SHP77 (cell line): ENCODE measurements around the gene IRAK1.
A peak's percentile ranks its signal among the peaks of the same experiment; 100 is the strongest.

ENCODE experiments used
- DNase-seq, 2 experiments: peaks; one replicate each; lab custom pipeline; 2025; lab: John Stamatoyannopoulos, UW

IRAK1 gene

DNA sequence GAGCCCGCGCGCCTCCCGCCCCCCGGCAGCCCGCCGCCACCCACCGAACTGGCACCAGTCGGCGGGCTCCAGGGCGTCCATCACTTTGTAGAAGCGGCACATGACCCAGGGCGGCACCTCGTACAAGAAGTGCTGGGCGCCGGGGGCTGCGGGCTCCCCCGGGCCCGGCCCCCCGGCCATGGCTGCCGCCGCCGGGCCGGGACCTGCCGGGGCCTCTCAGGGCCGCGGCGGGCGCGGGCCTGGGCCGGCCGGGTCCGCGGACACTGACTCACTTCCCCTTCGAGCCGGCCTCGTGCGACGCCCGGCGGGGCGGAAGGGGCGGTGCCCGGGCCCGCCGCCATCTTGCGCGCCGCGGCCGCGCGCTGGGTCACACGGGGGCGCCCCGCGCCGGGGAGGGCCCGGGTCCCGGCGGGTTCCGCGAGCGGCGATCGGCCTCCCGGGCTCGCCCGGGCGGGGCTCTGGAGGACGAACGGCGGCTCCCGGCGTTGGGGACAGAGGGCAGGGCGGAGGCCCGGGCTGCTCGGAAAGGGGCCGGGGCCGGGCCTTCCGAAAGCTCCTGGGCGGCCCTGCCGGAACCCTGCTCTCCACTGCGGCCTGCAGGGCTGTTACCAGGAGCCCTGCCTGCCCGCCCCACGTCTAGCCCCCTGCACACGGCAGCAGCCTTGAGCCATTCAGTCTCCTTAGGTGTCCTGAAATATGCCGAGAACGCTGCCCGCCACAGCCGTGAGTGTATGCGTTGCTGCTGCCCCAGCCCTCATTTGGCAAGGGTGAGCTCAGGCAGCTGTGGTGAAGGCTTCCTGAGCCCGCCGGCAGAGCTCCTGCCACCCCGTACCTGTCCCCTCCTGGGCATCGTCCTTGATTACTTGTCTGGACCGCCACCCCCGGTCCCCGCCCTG, at the start of gene IRAK1:
Gene IRAK1, minus strand, starts transcription at position 270 of the 896 bp plus-strand sequence. Its CDS starts 90 bp downstream, at position 180.
- peak in 1 of 2 experiments; percentile 14 for DNase-seq

DNA sequence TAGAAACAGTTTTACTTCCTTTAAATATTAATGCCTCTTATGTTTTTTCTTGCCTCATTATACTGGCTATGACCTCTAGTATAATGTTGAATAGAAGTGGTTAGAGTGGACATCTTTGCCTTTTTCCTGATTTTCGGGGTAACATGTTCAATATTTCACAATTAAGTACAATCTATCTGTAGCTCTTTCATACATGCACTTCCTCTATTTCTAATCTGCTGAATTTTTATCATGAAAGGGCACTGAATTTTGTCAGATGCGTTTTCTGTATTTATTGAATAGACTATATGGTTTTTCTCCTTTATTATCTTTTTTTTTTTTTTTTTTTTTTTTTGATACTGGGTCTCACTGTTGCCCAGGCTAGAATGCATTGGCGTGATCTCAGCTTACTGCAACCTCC, 48.9 kb upstream of the IRAK1 start:
- no peak for DNase-seq

DNA sequence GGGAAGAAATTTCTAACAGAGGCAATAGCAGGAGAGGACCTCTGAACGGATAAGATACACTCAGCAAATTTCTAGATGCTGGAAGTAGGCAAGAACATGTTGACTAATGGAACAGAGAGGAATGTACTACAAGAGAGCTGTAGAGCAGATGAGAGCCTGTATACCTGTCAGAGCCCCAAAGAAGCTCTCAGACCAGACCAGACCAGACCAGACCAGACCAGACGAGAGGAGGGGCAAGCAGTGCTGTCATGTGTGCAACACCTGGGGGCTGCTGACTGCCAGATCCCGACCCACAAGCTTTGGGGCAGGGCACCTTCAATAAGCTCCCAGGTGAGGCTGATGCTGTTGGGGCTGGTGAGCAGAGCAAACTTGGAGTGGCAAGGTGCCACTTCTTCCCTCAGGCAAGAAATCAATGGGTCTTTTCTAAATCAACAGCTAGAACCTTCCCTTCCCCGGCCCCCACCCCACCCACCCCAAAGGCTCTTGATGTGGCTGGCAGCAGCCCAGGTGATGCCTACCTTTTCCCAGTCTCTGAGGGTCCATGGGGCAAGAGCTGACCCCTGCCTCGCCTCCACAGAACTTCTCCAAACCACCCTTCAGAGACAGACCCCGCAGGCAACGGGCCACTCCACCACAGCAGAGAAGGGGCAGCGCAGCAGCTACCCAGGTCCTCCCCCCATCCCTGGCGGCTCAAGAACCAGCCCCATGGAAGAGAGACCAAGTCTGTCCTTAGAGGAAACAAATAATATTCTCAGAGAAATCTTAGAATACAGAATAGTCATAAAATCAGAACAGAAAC, 45.1 kb upstream of the IRAK1 start:
- no peak for DNase-seq

DNA sequence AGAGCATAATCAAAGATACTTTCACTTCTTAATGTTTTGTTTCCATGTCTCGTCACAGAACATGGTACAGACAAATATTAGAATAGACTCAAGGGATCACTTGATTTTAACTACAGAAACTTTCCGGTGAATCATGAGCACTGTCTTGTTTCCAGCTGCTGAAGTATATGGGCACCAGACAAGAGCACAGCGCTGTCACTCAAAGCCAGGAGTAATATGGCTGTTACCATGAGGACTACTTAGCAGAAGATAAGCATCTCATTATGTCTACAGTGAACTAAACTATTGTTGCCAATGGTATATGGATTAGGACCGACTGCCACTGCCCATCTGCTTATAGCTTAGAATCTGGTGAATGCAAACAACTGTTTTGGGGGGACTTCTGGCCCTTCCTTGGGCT, 43.5 kb upstream of the IRAK1 start:
- DNase-seq = no peak

DNA sequence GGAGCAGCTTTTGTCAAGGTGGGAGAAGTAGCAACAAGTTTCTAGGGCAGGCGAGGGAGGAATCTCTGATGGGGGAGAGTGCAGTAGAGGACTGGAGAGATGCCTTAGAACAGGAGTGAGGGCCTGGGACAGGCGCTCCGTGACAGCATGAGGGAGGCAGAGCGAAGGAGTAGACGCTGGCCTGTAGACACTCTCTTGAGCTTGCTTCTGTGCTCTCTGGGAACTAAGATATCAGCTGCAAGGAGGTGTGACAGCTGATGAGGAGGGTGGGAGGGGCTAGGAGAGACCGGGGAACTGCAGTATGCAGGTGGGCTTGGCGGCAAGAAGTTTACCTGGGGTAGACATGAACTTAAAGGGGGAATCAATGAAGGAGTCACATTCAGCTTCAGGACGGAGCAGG, 42.1 kb upstream of the IRAK1 start:
- no peak for DNase-seq

DNA sequence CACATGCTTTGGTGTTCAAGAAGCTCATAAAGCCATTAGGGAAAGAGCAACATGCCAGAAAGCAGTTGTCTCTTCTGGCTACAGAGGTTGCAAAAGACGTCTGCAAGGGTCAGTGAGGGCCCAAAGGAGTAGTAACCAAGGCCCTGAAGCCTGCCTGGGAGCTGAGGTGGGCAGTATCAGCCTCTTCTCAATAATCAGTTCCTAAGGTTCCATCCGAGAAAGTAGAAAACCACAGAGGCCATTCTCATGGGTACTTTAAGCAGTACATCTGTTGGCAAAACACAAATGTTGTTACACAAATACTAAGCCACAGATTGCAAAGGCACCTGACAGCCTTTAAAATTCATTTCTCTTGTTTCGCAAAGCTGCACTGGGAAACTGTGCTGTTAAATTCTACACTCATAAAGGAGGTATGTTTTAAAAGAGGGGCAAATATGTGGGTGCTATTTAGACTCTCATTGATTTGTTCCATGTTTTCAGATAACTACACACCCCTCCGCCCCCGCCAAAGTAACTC, 40.1 kb upstream of the IRAK1 start:
- DNase-seq = no peak

DNA sequence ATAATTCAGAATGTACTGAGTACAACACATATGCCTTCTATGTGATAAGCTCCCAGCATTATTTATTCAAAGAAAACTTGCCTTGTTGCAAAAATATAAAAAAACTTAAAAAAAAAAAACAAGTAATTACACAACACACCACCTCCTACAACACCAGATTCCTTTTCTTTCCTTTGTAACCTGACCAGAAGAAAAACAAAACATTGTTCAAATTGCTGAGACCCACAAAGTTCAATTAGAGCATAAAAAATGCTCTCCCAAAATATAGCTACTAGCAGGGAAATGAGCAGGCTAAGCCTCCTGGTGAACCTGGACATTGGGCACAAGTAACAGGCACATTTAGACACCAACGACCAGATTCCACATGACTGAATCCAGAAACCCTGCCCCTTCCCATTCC, 39.5 kb upstream of the IRAK1 start:
- no peak for DNase-seq

DNA sequence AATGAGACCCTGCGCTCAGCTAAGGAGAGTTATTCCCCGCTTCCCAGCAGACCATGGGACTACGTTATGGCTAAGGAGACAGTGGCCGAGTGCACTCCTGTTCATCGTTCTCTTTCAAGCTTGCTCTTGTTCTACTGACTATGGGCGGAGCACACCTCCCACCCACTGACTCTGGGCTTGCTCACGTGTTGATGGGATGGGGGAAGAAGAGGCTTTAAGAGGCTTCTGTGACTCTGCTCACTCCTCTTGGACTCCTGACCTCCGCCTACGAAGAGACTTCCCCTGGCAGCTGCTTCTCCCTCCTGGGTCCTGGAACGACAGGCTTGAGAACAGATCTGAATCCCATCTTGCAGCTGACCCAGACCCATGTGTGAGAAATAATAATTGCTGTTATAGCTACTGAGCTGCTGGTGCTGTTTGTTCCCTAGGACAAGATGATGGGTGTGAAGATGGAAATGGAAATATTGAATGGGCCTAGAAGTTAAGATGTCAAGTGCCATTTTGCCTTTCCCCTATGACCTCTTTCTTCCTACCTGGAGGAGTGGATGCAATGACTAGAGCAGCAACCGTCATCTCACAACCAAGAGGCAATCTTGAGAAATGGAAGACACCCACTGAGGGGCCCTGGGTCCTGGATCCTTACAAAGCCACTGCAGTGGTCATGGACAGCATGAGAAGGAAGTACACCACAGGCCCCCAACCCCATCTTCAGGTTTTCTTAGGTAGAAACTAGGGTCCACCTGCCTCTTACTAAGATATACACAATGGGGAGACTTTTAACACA, 38.7 kb upstream of the IRAK1 start:
- DNase-seq = no peak

DNA sequence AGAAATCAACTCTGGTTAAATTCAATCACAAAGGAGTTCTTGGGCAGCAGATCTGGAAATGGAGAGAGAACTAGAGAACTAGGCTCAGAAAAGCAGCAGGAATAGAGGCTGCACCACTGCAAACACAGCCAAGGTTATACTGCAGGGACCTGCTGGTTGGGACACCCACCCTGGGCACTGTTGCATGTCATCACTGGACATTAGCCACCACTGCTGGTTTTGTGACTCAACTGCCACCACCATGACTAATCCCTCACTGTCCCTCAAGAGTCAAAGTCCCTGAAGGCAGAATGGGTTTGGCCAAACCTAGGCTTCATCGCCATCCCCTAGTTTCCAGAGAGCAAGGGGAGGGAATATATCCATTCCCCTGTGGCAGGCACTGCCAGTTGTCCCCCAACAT, 38.1 kb upstream of the IRAK1 start:
- no peak for DNase-seq

DNA sequence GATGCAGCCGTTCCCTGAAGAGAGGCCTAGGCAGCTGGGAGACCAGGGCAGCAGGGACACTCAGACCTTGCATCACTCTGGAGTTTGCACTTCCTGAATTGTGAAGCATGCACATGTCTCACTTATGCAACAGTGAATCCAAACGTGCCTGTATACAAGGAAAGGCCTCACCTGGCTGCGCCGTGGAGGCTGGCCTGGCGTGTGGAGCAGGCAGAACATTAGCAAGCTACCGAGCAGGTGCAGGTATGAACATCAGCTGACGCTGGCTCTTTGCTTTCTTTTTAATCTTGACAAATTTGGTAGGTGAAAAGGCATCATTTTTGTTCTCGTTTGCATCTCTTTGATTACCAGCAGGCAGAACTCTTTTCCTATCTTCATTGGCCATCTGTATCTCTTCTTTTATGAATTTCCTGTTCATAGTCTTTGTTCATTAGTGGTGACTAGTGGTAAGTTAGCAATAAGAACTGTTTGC, 37.1 kb upstream of the IRAK1 start:
- DNase-seq = no peak

DNA sequence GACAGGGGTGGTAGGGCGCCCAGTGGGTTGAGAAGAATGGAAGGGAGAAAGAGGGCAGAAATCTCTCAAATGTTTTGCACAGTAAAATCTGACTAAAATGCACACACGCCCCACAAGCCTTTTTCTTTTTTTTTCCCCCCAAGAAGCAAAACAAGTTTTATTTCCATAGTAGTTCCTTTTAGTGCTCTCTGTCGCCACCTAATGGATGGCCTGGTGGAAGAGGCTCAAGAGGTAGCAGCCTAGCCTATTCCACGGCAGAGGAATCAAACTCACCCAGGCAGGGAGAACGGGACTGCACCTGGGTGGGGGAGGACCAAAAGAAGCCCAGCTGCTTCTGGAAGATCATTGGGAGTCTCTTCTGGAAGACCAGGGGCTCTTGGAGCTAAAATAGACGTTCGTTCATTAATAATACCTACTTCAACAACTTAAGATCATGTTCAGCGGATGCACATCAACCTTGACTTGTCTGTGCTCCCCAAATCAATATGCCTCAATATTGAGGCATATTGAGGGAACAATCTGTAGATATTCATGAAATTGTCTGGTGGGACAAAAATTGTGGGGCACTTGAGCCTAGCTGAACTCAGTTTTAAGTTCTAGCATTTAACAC, 31.6 kb upstream of the IRAK1 start:
- DNase-seq = peak; percentile 12 to 14

DNA sequence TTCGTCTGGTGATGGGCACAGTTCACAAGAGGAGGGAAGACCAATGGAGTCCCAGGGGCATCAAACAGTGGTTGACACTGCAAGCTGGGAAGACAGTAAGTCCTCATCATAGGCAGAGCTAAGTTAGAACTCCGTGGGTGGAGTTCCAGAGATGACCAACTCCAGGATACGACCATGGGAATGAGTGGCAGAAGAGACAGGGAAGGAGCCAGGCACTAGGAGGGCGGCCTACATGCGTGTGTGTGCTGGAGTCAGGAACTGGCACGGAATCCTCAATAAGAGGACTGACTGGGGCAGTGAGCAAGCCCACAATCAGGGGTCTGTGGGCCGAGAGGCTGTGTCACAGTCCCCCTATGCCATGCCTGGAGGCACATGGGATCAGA, 30.4 kb upstream of the IRAK1 start:
- DNase-seq = no peak

DNA sequence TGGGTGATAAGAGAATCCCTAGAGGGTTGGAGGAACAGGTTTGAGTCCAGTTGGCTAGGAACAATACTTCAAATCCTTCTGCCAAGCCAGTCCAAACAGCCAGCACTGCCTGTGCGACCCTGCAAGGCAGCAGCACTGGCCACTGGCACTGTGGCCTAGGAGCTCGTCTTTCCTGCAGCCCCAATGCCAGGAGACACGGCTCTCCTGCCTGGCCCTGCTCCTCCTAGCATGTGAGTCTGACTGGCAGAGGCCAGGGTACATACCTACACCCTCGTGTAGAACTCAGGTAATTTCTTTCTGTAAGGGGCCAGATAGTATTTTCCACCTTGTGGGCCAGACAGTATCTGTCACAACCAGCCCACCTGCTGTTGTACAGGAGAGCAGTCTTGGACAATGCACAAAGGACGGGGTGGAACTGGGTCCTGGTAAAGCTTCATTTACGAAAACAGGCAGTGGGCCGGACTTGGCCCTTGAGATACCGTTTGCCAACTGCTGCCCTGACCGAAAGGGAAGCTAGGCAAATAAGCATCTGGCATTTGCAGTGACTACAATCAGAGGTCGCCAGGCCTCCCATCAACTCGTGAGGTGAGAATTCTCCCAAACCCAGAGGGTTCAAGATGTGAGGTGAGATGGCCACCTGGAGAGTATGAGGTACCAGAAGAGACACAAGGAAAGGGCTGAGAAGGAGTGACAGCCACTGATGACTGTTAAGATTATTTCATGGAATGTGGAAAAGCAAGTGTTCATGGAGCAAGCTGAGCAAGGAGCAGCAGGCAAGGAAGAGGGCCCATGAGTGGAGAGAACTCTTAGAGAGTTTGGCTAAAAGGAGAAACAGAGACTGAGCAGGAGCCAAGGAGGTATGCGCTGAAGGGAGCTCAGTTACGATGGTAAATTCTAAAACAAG, 29.8 kb upstream of the IRAK1 start:
- no peak for DNase-seq

DNA sequence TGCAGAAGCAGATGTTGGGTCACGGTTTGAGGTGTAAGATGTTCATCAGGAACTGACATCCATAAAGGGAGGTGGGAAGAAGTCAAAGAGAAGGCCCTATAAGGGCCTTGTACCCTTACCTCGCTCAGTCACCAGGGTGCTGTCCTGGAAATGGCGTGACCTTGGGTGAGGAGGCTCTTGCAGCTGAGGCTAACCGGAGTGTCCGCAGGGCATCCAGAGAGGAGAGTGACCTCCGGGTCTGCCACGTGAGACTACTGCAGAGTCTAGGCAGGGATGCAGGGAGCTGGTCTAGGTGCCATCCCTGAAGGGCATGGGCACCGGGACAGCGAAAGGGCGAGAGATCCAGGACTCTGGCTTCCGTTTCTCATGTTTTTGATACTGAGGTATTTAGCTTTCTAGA, 28.7 kb upstream of the IRAK1 start:
- DNase-seq = no peak

DNA sequence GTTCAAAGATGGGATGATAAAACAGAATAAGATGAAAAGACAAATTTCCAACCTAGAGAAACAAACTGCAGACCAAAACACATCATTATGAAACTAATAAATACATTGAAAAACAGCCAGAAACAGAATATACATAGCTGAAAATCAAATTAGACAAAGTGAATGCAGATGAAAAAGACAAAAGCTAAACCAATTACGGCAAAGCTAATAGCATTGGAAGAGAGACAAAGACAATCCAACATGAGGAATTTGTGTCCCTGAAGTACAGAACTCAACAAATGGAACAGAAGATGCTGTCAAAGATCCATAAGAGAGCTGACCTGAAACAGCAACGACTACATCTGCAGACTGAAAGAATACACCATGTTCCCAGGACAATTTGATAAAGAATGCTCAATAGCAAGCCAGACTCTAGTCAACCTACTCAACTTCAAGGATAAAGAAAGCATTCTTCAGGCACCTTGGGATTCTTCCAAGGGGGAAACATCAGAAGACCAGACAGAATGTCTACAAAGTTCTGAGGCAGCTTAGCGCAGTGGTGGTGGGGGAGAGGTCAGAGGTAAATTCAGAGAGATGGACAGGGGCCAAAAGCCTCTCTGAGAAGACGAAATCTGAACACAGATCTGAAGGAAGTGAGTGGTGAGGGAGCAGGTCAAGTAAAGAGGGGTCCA, 27.4 kb upstream of the IRAK1 start:
- DNase-seq = no peak

DNA sequence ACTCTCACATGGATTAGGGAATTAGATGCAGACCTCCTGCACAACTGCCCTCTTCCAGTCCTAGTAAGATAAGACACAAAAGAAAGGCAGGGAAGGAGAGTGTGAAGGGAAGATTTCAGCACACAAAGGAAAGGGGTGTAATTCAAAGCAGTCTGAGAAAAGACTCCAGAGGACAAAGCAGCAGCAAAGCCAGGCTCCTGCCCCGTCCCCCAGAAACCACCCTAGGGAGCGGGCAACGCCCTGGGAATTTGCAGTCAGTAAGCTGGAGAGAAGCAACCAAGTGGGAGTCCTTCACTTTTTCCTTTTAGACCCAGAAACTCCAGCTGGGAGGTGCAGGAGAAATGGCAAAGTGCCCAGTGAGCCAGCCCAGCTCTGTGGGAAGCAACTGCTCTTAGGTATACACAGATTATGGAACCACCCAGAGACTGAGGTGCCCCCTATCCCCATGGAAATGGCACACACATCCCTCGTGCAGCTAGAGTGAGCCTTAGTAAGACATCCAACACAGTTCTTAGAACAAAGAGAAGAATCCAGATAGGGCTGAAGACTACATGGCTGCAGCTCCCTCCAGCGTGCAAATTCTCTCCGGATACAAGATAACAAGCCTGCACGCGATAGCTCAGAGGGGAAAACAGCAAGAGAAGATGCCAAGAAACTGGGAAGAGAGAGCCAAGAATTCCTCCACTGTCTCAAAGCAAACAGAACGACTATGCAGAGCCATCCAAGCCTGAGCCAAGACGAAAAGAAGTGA, 26.5 kb upstream of the IRAK1 start:
- no peak for DNase-seq

DNA sequence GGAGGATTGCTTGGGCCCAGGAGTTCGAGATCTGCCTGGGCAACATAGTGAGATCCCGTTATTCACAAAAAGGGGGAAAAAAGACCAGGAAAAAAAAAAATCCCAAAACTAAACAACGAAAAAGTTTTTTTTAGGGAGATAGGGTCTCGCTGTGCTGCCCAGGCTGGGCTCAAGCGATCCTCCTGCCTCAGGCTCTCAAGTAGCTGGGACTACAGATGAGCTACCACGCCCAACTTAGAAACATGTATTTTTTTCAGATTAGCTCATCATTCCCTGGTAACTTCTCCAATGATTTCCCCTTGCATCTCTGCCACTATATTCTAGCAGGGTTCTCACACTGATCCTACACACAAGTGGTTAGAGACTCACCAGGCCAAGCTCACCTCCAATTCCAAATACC, 24.4 kb upstream of the IRAK1 start:
- no peak for DNase-seq

DNA sequence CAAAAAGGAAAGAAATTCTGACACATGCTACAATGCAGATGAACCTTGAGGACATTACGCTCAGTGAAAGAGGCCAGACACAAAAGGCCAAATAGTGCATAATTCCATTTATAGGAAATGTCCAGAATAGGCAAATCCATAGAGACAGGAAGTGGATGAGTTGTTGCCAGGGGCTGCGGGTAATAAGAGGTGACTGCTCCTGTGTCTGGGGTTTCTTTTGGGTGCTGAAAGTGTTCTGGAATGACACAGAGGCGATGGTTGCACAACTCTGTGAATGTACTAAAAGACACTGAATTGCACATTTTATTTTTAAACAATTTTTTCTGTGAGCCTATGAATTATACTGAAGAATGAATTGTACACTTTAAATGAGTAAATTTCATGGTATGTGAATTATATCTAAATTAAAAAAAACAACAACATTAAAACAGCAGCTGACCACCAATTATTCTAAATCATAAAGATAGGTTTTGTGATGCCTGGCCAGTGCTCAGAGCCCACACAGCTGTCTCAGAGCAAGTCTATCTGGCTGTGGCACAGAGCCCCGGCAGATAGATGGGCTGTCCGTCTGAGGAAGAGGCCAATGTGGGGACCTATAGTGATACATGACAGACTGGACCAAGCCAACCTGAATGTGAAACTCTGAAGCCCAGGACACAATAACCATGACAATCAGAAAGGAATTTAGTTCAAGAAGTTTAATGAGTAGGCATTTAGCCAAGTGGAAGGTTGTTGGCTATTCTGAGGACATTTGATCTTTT, 23.5 kb upstream of the IRAK1 start:
- DNase-seq = no peak

DNA sequence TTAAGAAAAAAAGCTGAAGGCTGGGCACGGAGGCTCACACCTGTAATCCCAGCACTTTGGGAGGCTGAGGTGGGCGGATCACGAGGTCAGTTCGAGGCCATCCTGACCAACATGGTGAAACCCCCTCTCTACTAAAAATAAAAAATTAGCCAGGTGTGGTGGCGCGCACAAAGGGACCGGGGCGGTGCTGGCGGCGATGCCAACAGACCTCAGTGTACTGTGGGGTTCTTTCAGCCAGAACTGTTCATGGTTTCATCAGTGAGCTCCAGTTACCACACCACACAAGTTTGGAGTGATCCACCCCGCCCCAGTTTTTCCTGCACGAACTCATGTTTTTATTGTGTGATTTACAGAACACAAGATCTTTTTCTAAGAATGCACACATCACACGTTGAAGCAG, 21.2 kb upstream of the IRAK1 start:
- no peak for DNase-seq
